ENCODE measurements around the gene DHRS9. TPM values are rescaled to one million over a fixed set of nuclear protein-coding genes. Genes with fewer than 3 reads are reported as not detected.

Gene DHRS9
- total RNA-seq, 1 donor from 2014 or later, result not detected

- TF ChIP-seq, protein P1, sequence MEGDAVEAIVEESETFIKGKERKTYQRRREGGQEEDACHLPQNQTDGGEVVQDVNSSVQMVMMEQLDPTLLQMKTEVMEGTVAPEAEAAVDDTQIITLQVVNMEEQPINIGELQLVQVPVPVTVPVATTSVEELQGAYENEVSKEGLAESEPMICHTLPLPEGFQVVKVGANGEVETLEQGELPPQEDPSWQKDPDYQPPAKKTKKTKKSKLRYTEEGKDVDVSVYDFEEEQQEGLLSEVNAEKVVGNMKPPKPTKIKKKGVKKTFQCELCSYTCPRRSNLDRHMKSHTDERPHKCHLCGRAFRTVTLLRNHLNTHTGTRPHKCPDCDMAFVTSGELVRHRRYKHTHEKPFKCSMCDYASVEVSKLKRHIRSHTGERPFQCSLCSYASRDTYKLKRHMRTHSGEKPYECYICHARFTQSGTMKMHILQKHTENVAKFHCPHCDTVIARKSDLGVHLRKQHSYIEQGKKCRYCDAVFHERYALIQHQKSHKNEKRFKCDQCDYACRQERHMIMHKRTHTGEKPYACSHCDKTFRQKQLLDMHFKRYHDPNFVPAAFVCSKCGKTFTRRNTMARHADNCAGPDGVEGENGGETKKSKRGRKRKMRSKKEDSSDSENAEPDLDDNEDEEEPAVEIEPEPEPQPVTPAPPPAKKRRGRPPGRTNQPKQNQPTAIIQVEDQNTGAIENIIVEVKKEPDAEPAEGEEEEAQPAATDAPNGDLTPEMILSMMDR (IDR thresholded peaks at IDR 0.05), result no peak
- no peak for DNase-seq (ENCODE audit: extremely low spot score, unreplicated experiment)
- Mint-ChIP-seq H3K4me3 (ENCODE audit: unreplicated experiment) (no peak within 1 kb of the TSS), H3K27me3 (ENCODE audit: unreplicated experiment) (no peaks in the 10 kb centered on the region), H3K9me3 (ENCODE audit: unreplicated experiment) (no peaks in the 10 kb centered on the region), H3K4me1 (ENCODE audit: unreplicated experiment) (no peaks in the 10 kb centered on the region), H3K27ac (ENCODE audit: unreplicated experiment) (no peak within 1 kb of the TSS), H3K36me3 (ENCODE audit: unreplicated experiment) (no peaks in the 10 kb centered on the region)
These were observed 38.2 kb upstream of the DHRS9 start, which contains the start of gene ABCB11 for GRCh38 chr2:169031202-169031601. ABCB11 (minus strand) TSS chr2:169031324; CDS start chr2:169018125, 13,199 bp downstream.

- Mint-ChIP-seq H3K9me3 (ENCODE audit: unreplicated experiment) (peaks cover 4% of the 10 kb centered on the region), H3K4me1 (ENCODE audit: unreplicated experiment) (peaks cover 4% of the 10 kb centered on the region), H3K4me3 (ENCODE audit: unreplicated experiment) (no peak overlapping the region), H3K36me3 (ENCODE audit: unreplicated experiment) (no peaks in the 10 kb centered on the region), H3K27ac (ENCODE audit: unreplicated experiment) (no peak overlapping the region), H3K27me3 (ENCODE audit: unreplicated experiment) (no peaks in the 10 kb centered on the region)
- DNase-seq (ENCODE audit: extremely low spot score, unreplicated experiment), result no peak
- TF ChIP-seq, protein P1 (IDR thresholded peaks at IDR 0.05), result no peak
These were observed 35.1 kb upstream of the DHRS9 start for GRCh38 chr2:169034256-169034655.

GRCh38 chr2:169034984-169035544 lies 34.3 kb upstream of the DHRS9 start:
- TF ChIP-seq, protein P1 (IDR thresholded peaks at IDR 0.05), result no peak
- no peak for DNase-seq (ENCODE audit: extremely low spot score, unreplicated experiment)
- Mint-ChIP-seq H3K27me3 (ENCODE audit: unreplicated experiment) (no peaks in the 10 kb centered on the region), H3K9me3 (ENCODE audit: unreplicated experiment) (peaks cover 4% of the 10 kb centered on the region), H3K27ac (ENCODE audit: unreplicated experiment) (no peak overlapping the region), H3K4me1 (ENCODE audit: unreplicated experiment) (peaks cover 4% of the 10 kb centered on the region), H3K4me3 (ENCODE audit: unreplicated experiment) (no peak overlapping the region), H3K36me3 (ENCODE audit: unreplicated experiment) (no peaks in the 10 kb centered on the region)

- TF ChIP-seq, protein P1 (IDR thresholded peaks at IDR 0.05), result no peak
- H3K27ac Mint-ChIP-seq (ENCODE audit: unreplicated experiment), result no peak overlapping the region
These were observed 33.5 kb upstream of the DHRS9 start for GRCh38 chr2:169035887-169036286.

DNA sequence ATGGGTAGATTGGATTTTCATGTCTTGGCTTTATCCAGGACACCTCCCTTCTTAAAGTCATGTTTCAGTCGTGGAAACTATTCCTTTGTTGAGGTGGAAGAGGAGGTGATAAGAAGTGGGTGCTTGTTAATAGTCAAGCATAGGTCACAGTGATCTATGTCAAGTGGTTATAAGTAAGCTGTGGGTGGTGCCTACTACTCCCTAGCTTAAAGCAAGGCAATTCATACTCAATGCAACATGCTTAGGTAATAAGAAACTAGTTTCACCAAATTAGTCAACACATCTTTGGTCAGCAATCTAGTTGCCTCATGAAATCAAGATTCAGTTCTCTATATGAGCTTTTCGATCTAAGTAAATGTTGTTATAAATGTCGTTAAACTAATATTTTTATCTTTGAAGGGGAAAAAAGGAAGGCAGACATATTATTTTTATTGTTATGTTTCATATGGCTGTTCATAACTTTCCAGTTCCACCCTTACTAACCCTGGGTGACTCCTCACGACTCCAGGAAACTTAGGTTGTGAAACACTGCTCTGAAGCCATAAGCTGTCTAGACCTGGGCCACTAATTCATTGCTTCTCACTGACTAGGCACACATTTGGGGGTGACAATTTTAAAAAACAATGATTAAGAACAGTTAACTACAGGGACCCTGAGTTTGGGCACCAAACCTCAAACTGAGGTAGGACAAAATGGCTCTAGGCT lies 32.5 kb upstream of the DHRS9 start:
- no peaks in the 10 kb centered on the region for H3K27me3 Mint-ChIP-seq (ENCODE audit: unreplicated experiment)
- no peak for DNase-seq (ENCODE audit: extremely low spot score, unreplicated experiment)
- TF ChIP-seq, protein P1 (IDR thresholded peaks at IDR 0.05), result no peak
- peaks cover 4% of the 10 kb centered on the region for H3K4me1 Mint-ChIP-seq (ENCODE audit: unreplicated experiment)
- no peak overlapping the region for H3K27ac Mint-ChIP-seq (ENCODE audit: unreplicated experiment)
- H3K9me3 Mint-ChIP-seq (ENCODE audit: unreplicated experiment), result peaks cover 9% of the 10 kb centered on the region
- no peak overlapping the region for H3K4me3 Mint-ChIP-seq (ENCODE audit: unreplicated experiment)
- H3K36me3 Mint-ChIP-seq (ENCODE audit: unreplicated experiment), result no peaks in the 10 kb centered on the region

More at GRCh38 chr2:169035887-169036286, 33.5 kb upstream of the DHRS9 start:
- Mint-ChIP-seq H3K4me3 (ENCODE audit: unreplicated experiment) (no peak overlapping the region), H3K4me1 (ENCODE audit: unreplicated experiment) (peaks cover 4% of the 10 kb centered on the region), H3K27me3 (ENCODE audit: unreplicated experiment) (no peaks in the 10 kb centered on the region), H3K36me3 (ENCODE audit: unreplicated experiment) (no peaks in the 10 kb centered on the region), H3K9me3 (ENCODE audit: unreplicated experiment) (peaks cover 4% of the 10 kb centered on the region)
- DNase-seq (ENCODE audit: extremely low spot score, unreplicated experiment), result no peak
